ENCODE results near the gene CCNYL1.
"Not testable (repeated sequence)": the region's sequence is repeated elsewhere in the genome, so short reads cannot be mapped to it uniquely, and the experiment has no call there.

CCNYL1 gene

GRCh38 chr2:207750345-207750744 is 38.9 kb downstream of the CCNYL1 start:
- TF ChIP-seq RARB (CRISPR knock-in tag; IDR thresholded peaks at IDR 0.05), result no peak
- no peak for TF ChIP-seq POU6F1 (CRISPR knock-in tag; IDR thresholded peaks at IDR 0.05; ENCODE audit: borderline replicate concordance, low read depth)
- TF ChIP-seq ISL1 (CRISPR knock-in tag; IDR thresholded peaks at IDR 0.05), result no peak
- no peak for TF ChIP-seq TCF4 (CRISPR knock-in tag; IDR thresholded peaks at IDR 0.05; ENCODE audit: borderline replicate concordance)
- no peak for ATAC-seq

GRCh38 chr2:207750876-207751275 is 39.4 kb downstream of the CCNYL1 start:
- TF ChIP-seq ZNF70 (CRISPR knock-in tag; IDR thresholded peaks at IDR 0.05), result no peak
- ATAC-seq, result no peak

DNA sequence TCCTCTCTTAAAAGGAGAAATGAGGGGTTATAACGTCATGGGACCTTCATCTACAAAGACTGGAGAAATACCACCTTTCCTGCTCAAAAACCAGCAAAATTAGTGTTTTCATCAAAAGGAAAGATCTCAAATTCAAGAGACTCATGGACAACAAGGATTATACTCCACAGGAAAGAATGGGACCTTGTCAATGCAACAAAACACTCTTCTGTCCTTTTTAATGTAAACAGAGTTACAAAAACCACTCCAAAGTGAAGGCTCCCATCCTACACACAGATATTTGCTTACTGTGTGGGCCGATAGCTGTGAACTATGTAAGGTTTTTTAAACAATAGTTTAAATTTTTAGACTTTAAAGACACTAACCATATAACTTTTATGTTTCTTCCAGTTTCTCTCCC is 42.2 kb downstream of the CCNYL1 start:
- ATAC-seq, result not testable (repeated sequence)

- no peak for ATAC-seq
- TF ChIP-seq PPARA (CRISPR knock-in tag; IDR thresholded peaks at IDR 0.05; ENCODE audit: borderline replicate concordance) (no peak), TOX (CRISPR knock-in tag; IDR thresholded peaks at IDR 0.05; ENCODE audit: borderline replicate concordance) (no peak), POU6F1 (CRISPR knock-in tag; IDR thresholded peaks at IDR 0.05; ENCODE audit: borderline replicate concordance, low read depth) (no peak), CSDC2 (CRISPR knock-in tag; IDR thresholded peaks at IDR 0.05) (no peak), SNAI2 (CRISPR knock-in tag; IDR thresholded peaks at IDR 0.05) (no peak), BACH2 (CRISPR knock-in tag; IDR thresholded peaks at IDR 0.05; ENCODE audit: borderline replicate concordance) (no peak)
Observed at GRCh38 chr2:207754498-207755383, 43.3 kb downstream of the CCNYL1 start.

DNA sequence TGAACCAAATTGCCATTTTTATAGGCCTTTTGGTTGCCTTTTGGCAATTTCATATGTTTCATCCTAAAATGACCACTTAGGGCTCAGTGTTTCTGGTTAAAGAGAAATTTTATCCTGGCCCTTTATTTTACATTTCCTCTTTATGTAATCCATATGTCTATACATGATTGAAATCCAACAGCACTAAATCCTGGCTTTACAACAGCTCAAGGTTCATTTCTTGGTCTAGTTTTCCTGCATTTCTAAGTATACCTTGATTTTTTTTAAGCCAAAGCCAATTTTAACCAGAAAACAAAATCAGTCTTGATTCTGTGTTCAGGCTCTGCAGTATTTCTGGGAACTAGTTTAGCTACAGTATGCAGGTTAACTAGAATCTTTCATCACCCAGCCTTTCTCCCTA is 46.6 kb downstream of the CCNYL1 start:
- no peak for ATAC-seq
- TF ChIP-seq ZNF8 (CRISPR knock-in tag; IDR thresholded peaks at IDR 0.05) (no peak), BACH2 (CRISPR knock-in tag; IDR thresholded peaks at IDR 0.05; ENCODE audit: borderline replicate concordance) (no peak), ZFP30 (CRISPR knock-in tag; IDR thresholded peaks at IDR 0.05) (no peak), TOX (CRISPR knock-in tag; IDR thresholded peaks at IDR 0.05; ENCODE audit: borderline replicate concordance) (no peak), ISL1 (CRISPR knock-in tag; IDR thresholded peaks at IDR 0.05) (no peak), TCF4 (CRISPR knock-in tag; IDR thresholded peaks at IDR 0.05; ENCODE audit: borderline replicate concordance) (no peak), ESRRG (CRISPR knock-in tag; IDR thresholded peaks at IDR 0.05) (no peak), ZNF70 (CRISPR knock-in tag; IDR thresholded peaks at IDR 0.05) (no peak), CSDC2 (CRISPR knock-in tag; IDR thresholded peaks at IDR 0.05) (no peak), RARB (CRISPR knock-in tag; IDR thresholded peaks at IDR 0.05) (no peak), ZC3H10 (CRISPR knock-in tag; IDR thresholded peaks at IDR 0.05) (no peak), CSRNP3 (CRISPR knock-in tag; IDR thresholded peaks at IDR 0.05) (no peak), ZNF565 (CRISPR knock-in tag; conservative IDR thresholded peaks at IDR 0.05; ENCODE audit: low read depth) (no peak), ZFP3 (CRISPR knock-in tag; IDR thresholded peaks at IDR 0.05) (no peak), GLIS3 (CRISPR knock-in tag; IDR thresholded peaks at IDR 0.05) (no peak)
- TF ChIP-seq, protein P1, sequence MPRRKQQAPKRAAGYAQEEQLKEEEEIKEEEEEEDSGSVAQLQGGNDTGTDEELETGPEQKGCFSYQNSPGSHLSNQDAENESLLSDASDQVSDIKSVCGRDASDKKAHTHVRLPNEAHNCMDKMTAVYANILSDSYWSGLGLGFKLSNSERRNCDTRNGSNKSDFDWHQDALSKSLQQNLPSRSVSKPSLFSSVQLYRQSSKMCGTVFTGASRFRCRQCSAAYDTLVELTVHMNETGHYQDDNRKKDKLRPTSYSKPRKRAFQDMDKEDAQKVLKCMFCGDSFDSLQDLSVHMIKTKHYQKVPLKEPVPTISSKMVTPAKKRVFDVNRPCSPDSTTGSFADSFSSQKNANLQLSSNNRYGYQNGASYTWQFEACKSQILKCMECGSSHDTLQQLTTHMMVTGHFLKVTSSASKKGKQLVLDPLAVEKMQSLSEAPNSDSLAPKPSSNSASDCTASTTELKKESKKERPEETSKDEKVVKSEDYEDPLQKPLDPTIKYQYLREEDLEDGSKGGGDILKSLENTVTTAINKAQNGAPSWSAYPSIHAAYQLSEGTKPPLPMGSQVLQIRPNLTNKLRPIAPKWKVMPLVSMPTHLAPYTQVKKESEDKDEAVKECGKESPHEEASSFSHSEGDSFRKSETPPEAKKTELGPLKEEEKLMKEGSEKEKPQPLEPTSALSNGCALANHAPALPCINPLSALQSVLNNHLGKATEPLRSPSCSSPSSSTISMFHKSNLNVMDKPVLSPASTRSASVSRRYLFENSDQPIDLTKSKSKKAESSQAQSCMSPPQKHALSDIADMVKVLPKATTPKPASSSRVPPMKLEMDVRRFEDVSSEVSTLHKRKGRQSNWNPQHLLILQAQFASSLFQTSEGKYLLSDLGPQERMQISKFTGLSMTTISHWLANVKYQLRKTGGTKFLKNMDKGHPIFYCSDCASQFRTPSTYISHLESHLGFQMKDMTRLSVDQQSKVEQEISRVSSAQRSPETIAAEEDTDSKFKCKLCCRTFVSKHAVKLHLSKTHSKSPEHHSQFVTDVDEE (CRISPR knock-in tag; IDR thresholded peaks at IDR 0.05), result no peak
- TF ChIP-seq, protein P2, sequence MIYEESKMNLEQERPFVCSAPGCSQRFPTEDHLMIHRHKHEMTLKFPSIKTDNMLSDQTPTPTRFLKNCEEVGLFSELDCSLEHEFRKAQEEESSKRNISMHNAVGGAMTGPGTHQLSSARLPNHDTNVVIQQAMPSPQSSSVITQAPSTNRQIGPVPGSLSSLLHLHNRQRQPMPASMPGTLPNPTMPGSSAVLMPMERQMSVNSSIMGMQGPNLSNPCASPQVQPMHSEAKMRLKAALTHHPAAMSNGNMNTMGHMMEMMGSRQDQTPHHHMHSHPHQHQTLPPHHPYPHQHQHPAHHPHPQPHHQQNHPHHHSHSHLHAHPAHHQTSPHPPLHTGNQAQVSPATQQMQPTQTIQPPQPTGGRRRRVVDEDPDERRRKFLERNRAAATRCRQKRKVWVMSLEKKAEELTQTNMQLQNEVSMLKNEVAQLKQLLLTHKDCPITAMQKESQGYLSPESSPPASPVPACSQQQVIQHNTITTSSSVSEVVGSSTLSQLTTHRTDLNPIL (CRISPR knock-in tag; IDR thresholded peaks at IDR 0.05; ENCODE audit: low read depth), result no peak
